Head of caudate nucleus (tissue), 42 donors: ENCODE results near the gene LGALS3BP.
"Not testable (repeated sequence)": the region's sequence is repeated elsewhere in the genome, so short reads cannot be mapped to it uniquely, and the experiment has no call there.

Source experiments
- DNase-seq, 42 donors: peaks; one replicate each; pipeline versions ENCODE4 v3.0.0 to v3.0.0-alpha.2; 2020 to 2021; ENCODE audit warnings: mixed read lengths in 7 of 42
- intact Hi-C: fragments of 100-400 bp; cut with DNase I; formaldehyde crosslinking; loops from one replicate; pipeline ENCODE4 v1.15.0; 2022

The LGALS3BP gene

GRCh38 chr17:78954684-78955083 lies 25.0 kb downstream of the LGALS3BP start:
- no peak for DNase-seq

DNA sequence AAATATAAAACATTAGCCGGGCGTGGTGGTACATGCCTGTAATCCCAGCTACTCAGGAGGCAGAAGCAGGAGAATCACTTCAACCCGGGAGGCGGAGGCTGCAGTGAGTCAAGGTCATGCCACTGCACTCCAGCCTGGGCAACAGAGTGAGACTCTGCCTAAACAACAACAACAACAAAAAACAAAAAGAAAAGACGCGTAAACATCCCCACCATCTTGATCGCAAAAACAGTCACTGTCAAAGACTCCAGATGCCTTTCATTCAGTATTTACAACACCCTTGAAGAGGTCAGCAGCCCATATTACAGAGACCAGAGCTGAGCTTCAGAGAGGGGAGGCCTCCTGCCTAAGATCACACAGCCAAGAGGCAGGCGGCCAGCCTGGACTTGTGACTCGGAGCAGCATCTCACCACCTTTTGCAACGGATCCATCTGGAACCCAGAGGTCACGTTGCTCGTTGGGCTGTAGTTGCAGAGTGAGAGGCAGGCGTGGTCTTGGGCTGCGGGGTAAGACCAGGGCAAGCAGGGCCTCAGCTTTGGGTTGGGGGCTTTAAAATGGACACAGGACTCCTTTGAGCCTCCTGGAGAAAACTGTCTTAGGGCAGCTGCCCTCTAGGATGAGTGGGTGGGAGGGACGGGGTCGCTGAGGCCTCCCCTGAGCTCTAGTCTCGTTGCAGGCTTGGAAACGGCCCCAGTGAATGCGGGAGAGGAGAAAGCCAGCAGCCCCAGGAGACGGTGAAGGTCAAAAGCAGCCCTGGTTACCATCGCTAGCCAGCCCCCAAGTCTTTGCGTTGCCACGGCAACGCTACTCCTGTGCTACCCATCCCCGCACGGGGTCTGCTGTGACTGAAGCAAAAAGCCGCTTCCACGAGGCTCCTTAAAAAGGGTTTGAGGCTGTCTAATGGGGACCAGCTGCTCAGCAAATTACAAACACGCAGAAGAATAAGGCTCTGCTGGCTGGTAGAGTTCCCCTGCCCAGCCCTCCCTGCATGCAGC lies 26.1 kb downstream of the LGALS3BP start:
- intact Hi-C loops = no loop called here
- DNase-seq = peak in 1 of 42 donors; percentile 18

More at GRCh38 chr17:78954684-78955083, 25.0 kb downstream of the LGALS3BP start:
- intact Hi-C loops = no loop called here

DNA sequence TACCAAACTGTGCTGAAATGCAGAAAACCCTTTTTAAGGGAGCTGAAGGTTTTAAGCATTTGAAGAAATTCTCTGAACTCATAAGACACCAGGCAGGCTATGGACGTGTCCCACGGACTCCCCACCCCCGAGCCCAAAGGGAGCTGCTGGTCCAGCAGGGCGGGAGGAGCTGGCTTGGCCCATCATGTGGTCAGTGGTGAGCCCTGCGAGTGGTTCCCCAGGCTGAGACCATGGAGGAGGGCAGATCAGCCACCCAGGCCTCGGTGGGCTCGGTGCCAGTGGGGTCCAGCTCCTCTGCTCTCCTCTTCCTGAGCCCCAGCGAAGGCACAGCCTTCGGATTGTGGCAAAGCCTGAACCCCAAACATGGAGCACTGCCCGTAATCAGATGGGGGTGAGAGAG lies 27.0 kb downstream of the LGALS3BP start:
- intact Hi-C loops = no loop called here

GRCh38 chr17:78951967-78952551 lies 27.7 kb downstream of the LGALS3BP start:
- intact Hi-C loops = no loop called here
- no peak for DNase-seq

More for the DNA sequence above, 27.0 kb downstream of the LGALS3BP start:
- no peak for DNase-seq

GRCh38 chr17:78950870-78951269 lies 28.9 kb downstream of the LGALS3BP start:
- intact Hi-C loops = no loop called here
- no peak for DNase-seq

DNA sequence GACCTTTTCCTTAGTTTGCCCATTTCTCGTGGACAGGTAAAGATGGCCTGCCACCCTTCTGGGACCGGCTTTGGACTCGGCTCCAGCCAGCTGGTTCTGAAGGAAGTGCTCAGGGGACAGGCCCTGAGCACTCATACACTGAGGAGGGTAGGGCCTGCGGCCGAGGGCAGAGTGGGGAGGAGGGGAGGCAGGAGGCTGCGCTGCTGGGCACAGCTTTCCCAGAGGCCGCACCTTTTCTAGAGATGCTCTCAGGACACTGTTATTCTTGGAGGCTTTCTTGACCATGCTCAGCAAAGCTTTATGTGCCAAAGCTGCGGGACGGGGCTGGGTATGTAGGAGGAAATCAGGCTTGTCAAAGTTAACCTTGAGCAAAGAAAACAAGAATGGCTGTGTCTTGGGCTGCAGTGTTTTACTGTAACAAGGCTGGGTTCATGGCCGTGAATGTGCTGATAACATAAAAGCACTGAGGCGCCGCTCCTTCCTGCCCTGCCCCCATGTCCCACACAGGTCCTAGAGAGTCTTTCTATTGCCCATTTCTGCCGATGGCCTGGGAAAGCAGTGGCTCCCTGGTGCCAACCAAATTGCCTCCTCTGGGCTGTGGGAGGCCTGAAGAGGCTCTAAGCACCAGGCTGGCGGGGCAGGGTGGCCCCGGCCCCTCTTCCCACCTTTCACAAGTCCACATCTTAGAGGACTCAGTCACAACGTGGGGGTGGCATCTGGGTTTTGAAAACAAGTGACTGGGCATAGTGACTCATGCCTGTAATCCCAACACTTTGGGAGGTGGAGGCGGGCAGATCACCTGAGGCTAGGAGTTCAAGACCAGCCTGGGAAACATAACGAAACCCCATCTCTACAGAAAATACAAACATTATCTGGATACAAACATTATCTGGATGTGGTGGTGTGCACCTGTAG lies 32.2 kb downstream of the LGALS3BP start:
- no peak for DNase-seq
- intact Hi-C loops = no loop called here

GRCh38 chr17:78946631-78947030 lies 33.1 kb downstream of the LGALS3BP start:
- intact Hi-C loops = no loop called here
- DNase-seq = no peak

- DNase-seq = no peak
- intact Hi-C loops = no loop called here
These were observed 33.6 kb downstream of the LGALS3BP start for GRCh38 chr17:78946131-78946530.

DNA sequence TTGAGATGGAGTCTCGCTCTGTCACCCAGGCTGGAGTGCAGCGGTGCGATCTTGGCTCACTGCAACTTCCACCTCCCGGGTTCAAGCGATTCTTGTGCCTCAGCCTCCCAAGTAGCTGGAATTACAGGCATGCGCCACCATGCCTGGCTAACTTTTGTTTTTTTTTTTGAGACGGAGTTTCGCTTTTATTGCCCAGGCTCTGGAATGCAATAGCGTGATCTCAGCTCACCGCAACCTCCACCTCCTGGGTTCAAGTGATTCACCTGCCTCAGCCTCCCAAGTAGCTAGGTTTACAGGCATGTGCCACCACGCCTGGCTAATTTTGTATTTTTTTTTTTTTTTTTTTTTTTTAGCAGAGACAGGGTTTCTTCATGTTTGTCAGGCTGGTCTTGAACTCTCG lies 34.3 kb downstream of the LGALS3BP start:
- DNase-seq, intact Hi-C loops: not testable (repeated sequence)

- intact Hi-C loops = no loop called here
- no peak for DNase-seq
These were observed 34.8 kb downstream of the LGALS3BP start for GRCh38 chr17:78944956-78945355.

- no peak for DNase-seq
- intact Hi-C loops = no loop called here
These were observed 35.7 kb downstream of the LGALS3BP start for GRCh38 chr17:78944026-78944425.

DNA sequence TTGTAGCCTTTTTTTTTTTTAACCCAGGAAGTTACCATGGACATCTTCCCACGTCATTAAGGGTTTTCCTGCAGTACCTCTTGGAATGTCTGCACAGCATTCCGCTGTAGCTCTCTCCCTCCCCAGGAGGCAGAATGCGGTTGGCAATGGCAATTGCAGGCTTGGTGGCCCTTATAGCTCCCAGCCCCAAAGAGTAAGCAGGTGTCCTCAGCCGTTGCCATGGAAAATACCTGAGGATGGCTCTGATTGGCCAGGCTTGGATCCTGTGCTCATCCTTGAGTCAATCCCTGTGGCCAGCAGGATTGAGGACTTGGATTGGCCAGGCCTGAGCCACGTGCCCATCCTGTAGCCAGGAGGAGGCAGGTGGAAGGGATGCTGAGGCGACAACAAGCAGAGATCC lies 39.0 kb downstream of the LGALS3BP start:
- intact Hi-C loops = no loop called here
- no peak for DNase-seq

DNA sequence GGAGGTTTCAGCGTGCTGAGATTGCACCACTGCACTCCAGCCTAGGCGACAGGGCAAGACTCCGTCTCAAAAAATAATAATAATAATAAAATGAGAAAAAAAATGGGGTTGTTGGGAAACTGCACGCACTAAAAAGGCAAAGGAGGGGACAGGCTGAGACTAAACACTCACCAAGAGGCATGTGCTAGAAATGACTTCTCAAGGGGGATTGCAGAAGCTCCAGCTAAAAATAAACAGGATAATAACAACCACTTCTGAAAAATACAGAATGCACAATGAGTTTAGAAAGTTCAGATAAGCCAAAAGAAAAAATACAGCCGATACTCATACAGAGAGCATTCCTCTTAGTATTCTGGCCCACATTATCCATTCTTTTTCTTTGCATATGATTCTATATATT lies 39.5 kb downstream of the LGALS3BP start:
- intact Hi-C loops = no loop called here
- DNase-seq = no peak

GRCh38 chr17:78939615-78940014 lies 40.1 kb downstream of the LGALS3BP start:
- intact Hi-C loops = no loop called here
- DNase-seq = no peak

DNA sequence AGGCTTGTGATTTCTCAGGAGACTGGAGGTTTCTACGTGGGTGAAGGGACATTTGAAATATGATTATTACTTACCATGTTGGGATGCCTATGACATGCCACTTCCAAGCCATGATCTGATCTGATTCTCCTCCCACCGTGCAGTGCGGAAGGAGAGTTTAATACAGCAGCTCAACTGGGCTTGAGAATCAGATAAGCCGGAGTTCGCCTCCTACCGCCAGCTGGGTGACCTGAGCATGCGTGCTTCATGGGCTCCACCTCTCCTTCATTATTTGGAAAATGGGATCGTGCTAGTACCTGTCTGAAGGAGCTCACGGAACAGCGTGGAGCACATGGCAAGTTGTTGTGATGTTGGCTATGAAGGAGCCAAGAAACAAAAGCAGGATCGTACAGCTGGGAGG lies 42.2 kb downstream of the LGALS3BP start:
- DNase-seq = no peak
- intact Hi-C loops = no loop called here

DNA sequence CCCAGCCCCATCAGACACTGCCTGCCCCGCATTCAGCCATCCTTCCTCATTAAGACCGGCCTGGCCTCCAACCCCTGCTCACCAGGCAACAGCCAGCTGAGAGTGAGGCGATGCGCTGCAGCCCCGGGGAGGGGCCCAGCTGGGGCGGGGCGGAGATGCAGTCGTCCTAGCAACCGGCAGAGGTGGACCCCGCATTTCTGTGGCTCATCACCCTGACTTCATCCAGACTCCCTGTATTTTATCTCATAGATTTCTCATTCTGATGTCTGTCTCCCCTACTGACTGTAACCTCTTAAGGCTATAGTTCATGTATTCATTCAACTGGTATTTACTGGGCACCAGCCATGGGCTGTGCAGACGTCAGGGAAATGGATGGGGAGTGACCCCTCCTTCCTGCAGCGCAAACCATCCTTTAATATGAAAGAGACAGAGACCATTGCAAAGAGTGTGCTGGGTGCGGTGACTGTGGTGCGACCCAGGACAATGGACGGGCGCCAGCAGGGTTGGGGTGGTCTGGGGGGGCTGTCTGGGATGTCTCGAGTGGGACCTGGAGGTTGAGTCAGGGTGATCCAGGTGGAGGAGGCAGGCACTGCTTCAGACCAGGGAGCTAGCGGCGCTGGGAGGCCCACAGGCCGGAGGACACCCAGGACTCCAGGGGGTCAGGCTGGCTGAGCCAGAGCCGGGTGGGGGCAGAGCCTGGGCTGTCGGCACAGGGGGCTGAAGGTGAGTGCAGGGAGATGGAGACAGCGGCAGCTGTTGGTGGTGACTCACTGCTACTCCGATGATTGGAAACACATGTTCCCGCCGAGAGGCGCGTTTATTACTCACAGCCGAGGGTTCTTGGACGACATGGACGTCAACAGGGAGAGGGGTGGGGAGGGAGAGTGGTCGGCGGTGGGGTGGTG lies 44.1 kb downstream of the LGALS3BP start:
- intact Hi-C loops = no loop called here
- DNase-seq = no peak

GRCh38 chr17:78934681-78935418 lies 44.9 kb downstream of the LGALS3BP start:
- intact Hi-C loops = loop anchor here (5.0 kb wide), 1 partner anchor 53 kb away; no protein-coding TSS in a partner anchor
- DNase-seq = no peak
